SK-N-SH (cell line): ENCODE data around the gene INTS1. TPM values are rescaled to one million over a fixed set of nuclear protein-coding genes. Genes with fewer than 3 reads are reported as not detected.

Experiments
- CTCF ChIA-PET: fragments of 300-600, 350-600 bp; formaldehyde crosslinking; extraction: SDS; loops from one replicate; lab custom pipeline; 2021; lab: Yijun Ruan, JAX
- POLR2A ChIA-PET: fragments of 350-600 bp; sonication (Branson Sonifier 250); formaldehyde crosslinking; extraction: SDS; loops from one replicate; lab custom pipeline; 2020; ENCODE audit warnings: antibody characterized with exemption, inconsistent platforms; lab: Yijun Ruan, JAX
- DNase-seq: peaks from one replicate; pipeline ENCODE4 v3.0.0; 2012
- H2AFZ ChIP-seq: fragments of 200-600 bp; sonication (generic); 2 replicates; pipeline ENCODE4 v1.8.1; 2016; ENCODE audit warnings: antibody characterized with exemption, mild to moderate bottlenecking, low read depth
- H3F3A ChIP-seq: fragments of 200-600 bp; sonication (generic); replicated peaks from 2 replicates; pipeline ENCODE3; 2016; ENCODE audit warnings: antibody characterized with exemption, mild to moderate bottlenecking; ENCODE audit not compliant: insufficient read depth
- H3K27ac ChIP-seq, 2 experiments: fragments of 200-500 bp in 1 of 2; fragments of 200-600 bp in 1 of 2; sonication (Bioruptor generic) in 1 of 2; sonication (generic), shearing (Covaris generic) in 1 of 2; 2 replicates each; pipeline versions ENCODE4 v1.5.1 to v1.6.1; 2014 to 2016; ENCODE audit warnings: low read depth in 2 of 2, inconsistent platforms in 1 of 2, low read length in 1 of 2, mild to moderate bottlenecking in 1 of 2, mixed read lengths in 1 of 2
- H3K27me3 ChIP-seq: fragments of 200-600 bp; sonication (generic), shearing (Covaris generic); 2 replicates; pipeline ENCODE4 v1.6.1; 2016; ENCODE audit warnings: mixed run types; ENCODE audit not compliant: insufficient read depth
- H3K36me3 ChIP-seq, 2 experiments: fragments of 200-500 bp in 1 of 2; fragments of 200-600 bp in 1 of 2; sonication (Bioruptor generic) in 1 of 2; sonication (generic) in 1 of 2; replicated peaks in 1 of 2; 2 replicates each; pipeline versions ENCODE3 to v1.5.1; 2014 to 2016; ENCODE audit warnings: low read length in 1 of 2, mild to moderate bottlenecking in 1 of 2; ENCODE audit not compliant: insufficient read depth in 2 of 2, control insufficient read depth in 1 of 2
- H3K4me1 ChIP-seq, 2 experiments: fragments of 200-500 bp in 1 of 2; fragments of 200-600 bp in 1 of 2; sonication (Bioruptor generic) in 1 of 2; sonication (generic), shearing (Covaris generic) in 1 of 2; 2 replicates each; pipeline versions ENCODE4 v1.5.1 to v1.6.1; 2014 to 2016; ENCODE audit warnings: low read depth in 1 of 2, low read length in 1 of 2, mixed run types in 1 of 2; ENCODE audit not compliant: insufficient read depth in 2 of 2, control insufficient read depth in 1 of 2
- H3K4me2 ChIP-seq: fragments of 200-600 bp; sonication (generic), shearing (Covaris generic); 2 replicates; pipeline ENCODE4 v1.6.1; 2017; ENCODE audit warnings: mixed run types
- H3K4me3 ChIP-seq, 2 experiments: fragments of 200-500 bp in 1 of 2; fragments of 200-600 bp in 1 of 2; sonication (Bioruptor generic) in 1 of 2; sonication (generic), shearing (Covaris generic) in 1 of 2; 2 replicates each; pipeline versions ENCODE4 v1.5.1 to v1.8.1; 2014 to 2016; ENCODE audit warnings: low read depth in 2 of 2, inconsistent platforms in 1 of 2, low read length in 1 of 2, mild to moderate bottlenecking in 1 of 2, mixed read lengths in 1 of 2, moderate library complexity in 1 of 2
- H3K79me2 ChIP-seq: fragments of 200-600 bp; sonication (generic); 2 replicates; pipeline ENCODE4 v1.8.1; 2017; ENCODE audit warnings: mild to moderate bottlenecking; ENCODE audit not compliant: insufficient read depth
- H3K9ac ChIP-seq: fragments of 200-600 bp; sonication (generic); 2 replicates; pipeline ENCODE4 v1.6.1; 2017; ENCODE audit warnings: mixed run types
- H3K9me2 ChIP-seq: fragments of 200-600 bp; sonication (generic); 2 replicates; pipeline ENCODE4 v1.6.1; 2017; ENCODE audit warnings: mixed run types
- H3K9me3 ChIP-seq: fragments of 200-600 bp; sonication (generic); 2 replicates; pipeline ENCODE4 v1.6.1; 2017; ENCODE audit warnings: mixed run types, mild to moderate bottlenecking, moderate library complexity
- H4K20me1 ChIP-seq: fragments of 200-600 bp; sonication (generic); 2 replicates; pipeline ENCODE4 v1.6.1; 2017; ENCODE audit warnings: mild to moderate bottlenecking, mixed run types; ENCODE audit not compliant: insufficient read depth
- CHD2 ChIP-seq: fragments of 150-350 bp; IDR thresholded peaks from 2 replicates; pipeline ENCODE4 v1.6.1; 2018; ENCODE audit warnings: low read length; ENCODE audit not compliant: partially characterized antibody
- EZH2phosphoT487 ChIP-seq: fragments of 200-600 bp; sonication (generic); IDR thresholded peaks from 2 replicates; pipeline ENCODE4 v1.6.1; 2017; ENCODE audit warnings: low read depth, mixed run types, mild to moderate bottlenecking, antibody characterized with exemption, moderate library complexity, borderline replicate concordance
- FOSL2 ChIP-seq: IDR thresholded peaks from 2 replicates; pipeline ENCODE4 v1.4.0; 2012; ENCODE audit warnings: low read depth, mild to moderate bottlenecking, moderate library complexity, borderline replicate concordance
- MAX ChIP-seq: IDR thresholded peaks from 2 replicates; pipeline ENCODE4 v1.4.0; 2012; ENCODE audit warnings: low read depth
- MEF2A ChIP-seq: IDR thresholded peaks from 2 replicates; pipeline ENCODE4 v1.4.0; 2012; ENCODE audit warnings: low read depth, borderline replicate concordance
- NFIC ChIP-seq: IDR thresholded peaks from 2 replicates; pipeline ENCODE4 v1.4.0; 2012; ENCODE audit warnings: borderline replicate concordance
- POLR2AphosphoS5 ChIP-seq: IDR thresholded peaks from 2 replicates; pipeline ENCODE4 v1.6.1; 2012; ENCODE audit warnings: low read depth, low read length
- RAD21 ChIP-seq: IDR thresholded peaks from 2 replicates; pipeline ENCODE4 v1.6.1; 2012; ENCODE audit warnings: mild to moderate bottlenecking, low read length
- RCOR1 ChIP-seq: fragments of 150-350 bp; IDR thresholded peaks from 2 replicates; pipeline ENCODE4 v1.6.1; 2017; ENCODE audit warnings: antibody characterized with exemption, low read length
- RXRA ChIP-seq: IDR thresholded peaks from 2 replicates; pipeline ENCODE4 v1.4.0; 2012; ENCODE audit warnings: low read depth, mild to moderate bottlenecking, borderline replicate concordance
- SMC3 ChIP-seq: IDR thresholded peaks from 2 replicates; pipeline ENCODE4 v1.6.1; 2012; ENCODE audit warnings: low read depth, low read length, improper control_type of control experiment
- TEAD4 ChIP-seq: IDR thresholded peaks from 2 replicates; pipeline ENCODE4 v1.4.0; 2012; ENCODE audit warnings: mild to moderate bottlenecking, borderline replicate concordance; ENCODE audit not compliant: insufficient read depth
- ZBTB33 ChIP-seq: IDR thresholded peaks from 2 replicates; pipeline ENCODE4 v1.4.0; 2012; ENCODE audit warnings: low read depth, borderline replicate concordance
- WGBS: methylation state at CpG from one replicate; pipeline ENCODE4 v1.1.6; 2017; ENCODE audit warnings: low lambda C conversion rate; 5-methylcytosine and 5-hydroxymethylcytosine counted together
- polyA plus RNA-seq, 3 experiments: library from polyadenylated mRNA; depleted of rRNA; stranded (reverse); fragments of >200 nt; gene quantifications; 2 replicates each; pipeline ENCODE4 v1.2.3, GENCODE V29; 2012
- TF ChIP-seq, protein P1 (sequence below): fragments of 150-350 bp; IDR thresholded peaks from 2 replicates; pipeline ENCODE4 v1.6.1; 2016; ENCODE audit warnings: mild to moderate bottlenecking, low read depth, low read length
- TF ChIP-seq, protein P2 (sequence below): IDR thresholded peaks from 2 replicates; pipeline ENCODE4; 2012
- TF ChIP-seq, protein P3 (sequence below): fragments of 150-350 bp; IDR thresholded peaks from 2 replicates; pipeline ENCODE4 v1.6.1; 2017; ENCODE audit warnings: antibody characterized with exemption, low read length, low read depth, borderline replicate concordance
- TF ChIP-seq, protein P4 (sequence below): fragments of 200-600 bp; sonication (generic); IDR thresholded peaks from 2 replicates; pipeline ENCODE4 v1.6.1; 2017; ENCODE audit warnings: antibody characterized with exemption, mild to moderate bottlenecking, moderate library complexity

The INTS1 gene
- polyA plus RNA-seq, 1 of the 3 experiments (the other 2 are of a cell fraction): 48.1 TPM

DNA sequence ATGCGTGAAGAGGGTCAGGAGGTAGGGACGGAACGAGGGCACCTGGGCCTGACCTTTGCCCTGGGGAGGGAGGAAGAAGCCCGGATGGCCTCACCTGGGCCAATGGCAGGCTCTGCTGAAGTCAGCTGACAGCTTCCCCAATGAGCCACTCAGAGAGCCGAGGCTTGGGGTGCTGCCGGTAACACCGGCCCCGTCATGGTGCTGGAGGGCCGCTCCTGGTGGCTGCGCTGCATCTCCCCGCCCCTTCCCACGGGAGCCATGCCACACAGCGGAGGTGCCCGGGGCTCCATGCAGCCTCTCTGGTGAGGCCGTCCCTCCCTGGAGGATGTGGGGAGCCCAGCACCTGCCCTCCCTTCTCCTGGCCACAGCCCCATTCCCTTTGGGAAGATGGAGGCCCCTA, 27.3 kb downstream of the INTS1 start:
- Histone ChIP-seq H2AFZ (no peak overlapping the region), H3K4me2 (no peak overlapping the region), H3K9me3 (no peaks in the 10 kb centered on the region), H3K4me3 (no peak overlapping the region), H3K4me1 (no peaks in the 10 kb centered on the region; a peak in 1 of 4 replicates), H3F3A (no peaks in the 10 kb centered on the region), H3K36me3 (peaks cover 30 to 88% of the 10 kb centered on the region in 2 experiments), H3K27me3 (no peaks in the 10 kb centered on the region), H3K27ac (no peak overlapping the region), H3K9me2 (no peaks in the 10 kb centered on the region), H4K20me1 (peaks cover 18% of the 10 kb centered on the region), H3K79me2 (no peaks in the 10 kb centered on the region), H3K9ac (no peak overlapping the region)
- no peak for DNase-seq
- no peak for TF ChIP-seq MEF2A
- TF ChIP-seq NFIC: no peak
- TF ChIP-seq SMC3: no peak
- no peak for TF ChIP-seq ZBTB33
- ChIA-PET CTCF (interaction anchor here (0.8 to 3.7 kb wide), 5 partner anchors 9 to 51 kb away, joined by 3 to 50 read pairs (median 3); no protein-coding TSS in a partner anchor), POLR2A (interaction anchor here (1.1 kb wide), 1 partner anchor 17 kb away, joined by 3 read pairs; no protein-coding TSS in a partner anchor)
- WGBS: 87% methylated on average over 8 of the region's 15 CpGs

DNA sequence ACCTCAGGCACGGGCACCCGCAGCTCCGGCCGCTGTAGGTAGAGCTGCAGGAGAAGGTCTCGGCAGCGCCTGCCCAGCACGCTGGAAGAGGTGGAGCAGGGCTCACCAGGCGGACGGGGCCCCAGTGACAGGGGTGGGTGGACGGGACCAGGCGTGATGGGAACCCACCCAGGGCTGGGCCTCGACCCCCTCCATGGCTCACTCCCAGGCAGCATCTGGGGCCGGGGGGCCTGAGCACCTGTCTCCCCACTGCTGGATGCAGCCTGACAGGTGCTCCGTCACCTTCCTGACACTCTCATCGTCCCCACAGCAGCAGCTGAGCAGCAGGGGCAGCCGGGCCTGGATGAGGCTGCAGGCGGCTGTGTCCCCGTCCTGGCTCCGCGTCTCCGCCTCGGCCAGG, 28.2 kb downstream of the INTS1 start:
- POLR2A ChIA-PET: no interaction called here
- H3K9ac ChIP-seq: no peak overlapping the region
- DNase-seq: no peak
- no peak overlapping the region for H3K27ac ChIP-seq
- H3K9me2 ChIP-seq: no peaks in the 10 kb centered on the region
- no peaks in the 10 kb centered on the region for H3K27me3 ChIP-seq
- peaks cover 30 to 91% of the 10 kb centered on the region in 2 experiments for H3K36me3 ChIP-seq
- no peak overlapping the region for H3K4me3 ChIP-seq
- H2AFZ ChIP-seq: no peak overlapping the region
- no peaks in the 10 kb centered on the region for H3K79me2 ChIP-seq
- H4K20me1 ChIP-seq: peaks cover 18% of the 10 kb centered on the region
- H3F3A ChIP-seq: no peaks in the 10 kb centered on the region
- 96% methylated on average over 19 of the region's 22 CpGs for WGBS
- H3K4me1 ChIP-seq: no peaks in the 10 kb centered on the region; a peak in 1 of 4 replicates
- CTCF ChIA-PET: interaction anchor here (1.0 to 5.2 kb wide), 8 partner anchors 8 to 250 kb away, joined by 3 to 108 read pairs (median 30); partner anchors contain the start of gene MICALL2
- H3K4me2 ChIP-seq: no peak overlapping the region
- H3K9me3 ChIP-seq: no peaks in the 10 kb centered on the region
- no peak for TF ChIP-seq TEAD4
- TF ChIP-seq EZH2phosphoT487: no peak
- TF ChIP-seq CHD2: no peak
- TF ChIP-seq, protein P1, sequence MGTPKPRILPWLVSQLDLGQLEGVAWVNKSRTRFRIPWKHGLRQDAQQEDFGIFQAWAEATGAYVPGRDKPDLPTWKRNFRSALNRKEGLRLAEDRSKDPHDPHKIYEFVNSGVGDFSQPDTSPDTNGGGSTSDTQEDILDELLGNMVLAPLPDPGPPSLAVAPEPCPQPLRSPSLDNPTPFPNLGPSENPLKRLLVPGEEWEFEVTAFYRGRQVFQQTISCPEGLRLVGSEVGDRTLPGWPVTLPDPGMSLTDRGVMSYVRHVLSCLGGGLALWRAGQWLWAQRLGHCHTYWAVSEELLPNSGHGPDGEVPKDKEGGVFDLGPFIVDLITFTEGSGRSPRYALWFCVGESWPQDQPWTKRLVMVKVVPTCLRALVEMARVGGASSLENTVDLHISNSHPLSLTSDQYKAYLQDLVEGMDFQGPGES: no peak
- TF ChIP-seq ZBTB33: no peak
- no peak for TF ChIP-seq MAX
- TF ChIP-seq, protein P2, sequence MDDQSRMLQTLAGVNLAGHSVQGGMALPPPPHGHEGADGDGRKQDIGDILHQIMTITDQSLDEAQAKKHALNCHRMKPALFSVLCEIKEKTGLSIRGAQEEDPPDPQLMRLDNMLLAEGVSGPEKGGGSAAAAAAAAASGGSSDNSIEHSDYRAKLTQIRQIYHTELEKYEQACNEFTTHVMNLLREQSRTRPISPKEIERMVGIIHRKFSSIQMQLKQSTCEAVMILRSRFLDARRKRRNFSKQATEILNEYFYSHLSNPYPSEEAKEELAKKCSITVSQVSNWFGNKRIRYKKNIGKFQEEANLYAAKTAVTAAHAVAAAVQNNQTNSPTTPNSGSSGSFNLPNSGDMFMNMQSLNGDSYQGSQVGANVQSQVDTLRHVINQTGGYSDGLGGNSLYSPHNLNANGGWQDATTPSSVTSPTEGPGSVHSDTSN: no peak
- no peak for TF ChIP-seq RXRA
- TF ChIP-seq RCOR1: no peak
- TF ChIP-seq, protein P3, sequence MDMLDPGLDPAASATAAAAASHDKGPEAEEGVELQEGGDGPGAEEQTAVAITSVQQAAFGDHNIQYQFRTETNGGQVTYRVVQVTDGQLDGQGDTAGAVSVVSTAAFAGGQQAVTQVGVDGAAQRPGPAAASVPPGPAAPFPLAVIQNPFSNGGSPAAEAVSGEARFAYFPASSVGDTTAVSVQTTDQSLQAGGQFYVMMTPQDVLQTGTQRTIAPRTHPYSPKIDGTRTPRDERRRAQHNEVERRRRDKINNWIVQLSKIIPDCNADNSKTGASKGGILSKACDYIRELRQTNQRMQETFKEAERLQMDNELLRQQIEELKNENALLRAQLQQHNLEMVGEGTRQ: no peak
- no peak for TF ChIP-seq RAD21
- TF ChIP-seq FOSL2: no peak
- no peak for TF ChIP-seq POLR2AphosphoS5
- TF ChIP-seq, protein P4, sequence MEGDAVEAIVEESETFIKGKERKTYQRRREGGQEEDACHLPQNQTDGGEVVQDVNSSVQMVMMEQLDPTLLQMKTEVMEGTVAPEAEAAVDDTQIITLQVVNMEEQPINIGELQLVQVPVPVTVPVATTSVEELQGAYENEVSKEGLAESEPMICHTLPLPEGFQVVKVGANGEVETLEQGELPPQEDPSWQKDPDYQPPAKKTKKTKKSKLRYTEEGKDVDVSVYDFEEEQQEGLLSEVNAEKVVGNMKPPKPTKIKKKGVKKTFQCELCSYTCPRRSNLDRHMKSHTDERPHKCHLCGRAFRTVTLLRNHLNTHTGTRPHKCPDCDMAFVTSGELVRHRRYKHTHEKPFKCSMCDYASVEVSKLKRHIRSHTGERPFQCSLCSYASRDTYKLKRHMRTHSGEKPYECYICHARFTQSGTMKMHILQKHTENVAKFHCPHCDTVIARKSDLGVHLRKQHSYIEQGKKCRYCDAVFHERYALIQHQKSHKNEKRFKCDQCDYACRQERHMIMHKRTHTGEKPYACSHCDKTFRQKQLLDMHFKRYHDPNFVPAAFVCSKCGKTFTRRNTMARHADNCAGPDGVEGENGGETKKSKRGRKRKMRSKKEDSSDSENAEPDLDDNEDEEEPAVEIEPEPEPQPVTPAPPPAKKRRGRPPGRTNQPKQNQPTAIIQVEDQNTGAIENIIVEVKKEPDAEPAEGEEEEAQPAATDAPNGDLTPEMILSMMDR: no peak
